Fibroblast of mammary gland (primary cell): ENCODE data around the gene CLEC16A.

ENCODE experiments used
- DNase-seq: peaks from one replicate; pipeline ENCODE4 v3.0.0-alpha.2; 2010; ENCODE audit warnings: low read depth
- H3K4me3 ChIP-seq: 2 replicates; pipeline ENCODE4 v1.5.1; 2011; ENCODE audit warnings: low read depth, mild to moderate bottlenecking, low read length, moderate library complexity; ENCODE audit not compliant: control insufficient read depth
- TF ChIP-seq, protein P1 (sequence below): conservative IDR thresholded peaks from 2 replicates; pipeline ENCODE4 v1.5.1; 2011; ENCODE audit warnings: low read depth, low read length, inconsistent platforms; ENCODE audit not compliant: control insufficient read depth, insufficient read depth

The CLEC16A gene

DNA sequence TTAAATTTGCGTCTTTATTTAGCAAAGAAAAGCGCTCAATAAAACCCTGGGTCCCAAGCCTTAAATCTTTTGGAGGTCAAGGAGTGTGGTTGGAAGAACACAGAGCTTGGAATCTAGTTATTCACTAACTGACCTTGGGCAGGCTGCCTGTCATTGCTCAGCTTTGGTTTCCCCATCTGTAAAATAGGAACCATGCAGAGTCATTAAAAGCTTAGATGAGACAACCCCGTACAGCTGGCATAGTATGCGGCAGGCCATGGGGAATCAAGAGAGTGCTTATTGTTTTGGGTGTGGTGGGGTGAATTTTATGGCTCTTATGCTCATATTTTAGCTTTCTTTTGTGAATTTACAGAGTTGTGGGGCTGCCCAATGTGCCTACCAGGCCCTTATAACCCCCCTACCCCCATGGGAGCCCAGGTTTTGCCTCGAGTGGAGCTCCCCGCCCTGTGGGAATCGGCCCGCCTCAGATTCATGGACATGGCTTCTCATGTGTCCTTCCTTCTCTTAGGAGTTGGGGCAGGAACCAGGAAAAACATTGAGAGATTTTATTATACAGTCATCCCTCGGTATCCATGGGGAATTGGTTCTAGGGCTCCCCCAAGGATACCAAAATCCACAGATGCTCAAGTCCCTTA lies 113.5 kb downstream of the CLEC16A start:
- no peak overlapping the region for H3K4me3 ChIP-seq
- DNase-seq, result no peak
- TF ChIP-seq, protein P1, sequence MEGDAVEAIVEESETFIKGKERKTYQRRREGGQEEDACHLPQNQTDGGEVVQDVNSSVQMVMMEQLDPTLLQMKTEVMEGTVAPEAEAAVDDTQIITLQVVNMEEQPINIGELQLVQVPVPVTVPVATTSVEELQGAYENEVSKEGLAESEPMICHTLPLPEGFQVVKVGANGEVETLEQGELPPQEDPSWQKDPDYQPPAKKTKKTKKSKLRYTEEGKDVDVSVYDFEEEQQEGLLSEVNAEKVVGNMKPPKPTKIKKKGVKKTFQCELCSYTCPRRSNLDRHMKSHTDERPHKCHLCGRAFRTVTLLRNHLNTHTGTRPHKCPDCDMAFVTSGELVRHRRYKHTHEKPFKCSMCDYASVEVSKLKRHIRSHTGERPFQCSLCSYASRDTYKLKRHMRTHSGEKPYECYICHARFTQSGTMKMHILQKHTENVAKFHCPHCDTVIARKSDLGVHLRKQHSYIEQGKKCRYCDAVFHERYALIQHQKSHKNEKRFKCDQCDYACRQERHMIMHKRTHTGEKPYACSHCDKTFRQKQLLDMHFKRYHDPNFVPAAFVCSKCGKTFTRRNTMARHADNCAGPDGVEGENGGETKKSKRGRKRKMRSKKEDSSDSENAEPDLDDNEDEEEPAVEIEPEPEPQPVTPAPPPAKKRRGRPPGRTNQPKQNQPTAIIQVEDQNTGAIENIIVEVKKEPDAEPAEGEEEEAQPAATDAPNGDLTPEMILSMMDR, result no peak

DNA sequence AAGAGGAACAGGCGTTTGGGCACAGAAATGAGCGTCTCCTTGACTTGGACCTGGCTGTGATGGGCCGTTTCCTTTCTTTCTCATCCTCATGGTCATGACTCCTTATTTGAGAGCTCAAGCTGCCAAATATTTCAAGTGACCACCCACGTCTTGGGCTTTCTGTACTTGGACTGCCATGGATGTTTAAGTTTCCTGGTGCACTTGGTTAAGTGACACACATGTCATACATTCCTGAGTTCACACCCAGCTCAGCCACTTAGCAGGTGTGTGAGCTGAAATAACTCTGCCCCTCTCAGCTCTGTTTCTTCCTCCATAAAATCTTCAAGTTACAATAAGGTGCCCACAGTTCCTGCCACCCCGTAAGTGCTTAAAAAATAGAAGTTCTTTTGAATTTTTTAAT lies 114.5 kb downstream of the CLEC16A start:
- TF ChIP-seq, protein P1, result no peak
- no peak overlapping the region for H3K4me3 ChIP-seq
- no peak for DNase-seq

DNA sequence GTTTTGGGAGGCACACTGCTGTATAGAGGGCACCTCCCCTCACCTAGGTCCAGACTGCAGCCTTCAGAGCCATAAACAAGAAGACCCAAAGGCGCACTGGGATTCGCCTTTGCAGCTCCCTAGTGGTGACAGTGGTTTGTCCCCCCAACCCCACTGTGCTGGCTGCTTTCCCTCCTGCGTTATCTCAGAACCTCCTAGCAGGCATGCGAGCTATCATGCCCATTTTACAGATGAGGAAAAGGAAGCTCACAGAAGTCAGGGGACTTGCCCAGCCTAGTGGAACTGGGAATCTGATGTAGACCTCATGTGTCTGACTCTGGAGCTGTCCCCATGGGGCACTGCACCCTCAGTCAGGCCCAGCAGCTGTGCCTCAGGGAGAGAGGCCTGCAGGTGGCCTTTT lies 115.2 kb downstream of the CLEC16A start:
- no peak overlapping the region for H3K4me3 ChIP-seq
- DNase-seq, result no peak
- TF ChIP-seq, protein P1, result no peak

DNA sequence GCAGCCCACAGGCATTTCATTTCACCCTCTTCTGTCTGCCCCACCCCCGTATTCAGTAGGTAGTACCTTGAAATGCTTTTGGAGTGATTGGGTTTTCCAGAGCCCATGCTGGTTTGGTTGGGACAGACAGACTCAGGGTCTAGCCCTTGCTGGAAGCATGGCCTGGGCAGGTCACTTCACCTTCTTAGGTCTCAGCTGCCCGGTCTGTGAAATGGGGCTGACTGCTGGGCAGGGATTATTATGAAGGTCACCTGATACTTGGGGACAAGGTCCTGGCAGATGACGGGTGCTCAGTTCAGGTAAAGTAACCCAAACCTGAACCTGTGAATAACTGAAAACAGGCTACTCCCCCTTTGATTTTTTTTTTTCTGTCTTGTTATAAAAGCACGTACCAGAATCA lies 116.0 kb downstream of the CLEC16A start:
- DNase-seq, result no peak
- TF ChIP-seq, protein P1, result no peak
- H3K4me3 ChIP-seq, result no peak overlapping the region

DNA sequence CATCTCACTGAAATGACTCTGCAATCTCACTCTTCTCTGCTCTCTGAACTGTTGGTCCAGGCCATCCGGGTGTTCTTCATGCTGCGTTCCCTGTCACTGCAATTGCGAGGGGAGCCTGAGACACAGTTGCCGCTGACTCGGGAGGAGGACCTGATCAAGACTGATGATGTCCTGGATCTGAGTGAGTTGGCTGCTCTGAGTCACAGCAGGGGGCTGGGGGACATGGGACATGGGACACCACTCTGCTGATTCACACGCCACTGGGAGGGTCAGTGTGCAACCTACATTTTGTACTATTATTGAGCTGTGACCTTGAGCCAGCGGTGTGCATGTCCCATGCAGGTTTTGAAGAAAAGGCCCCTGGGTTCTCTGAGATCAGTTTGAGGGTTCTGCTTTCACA lies 116.5 kb downstream of the CLEC16A start:
- H3K4me3 ChIP-seq, result no peak overlapping the region
- DNase-seq, result no peak
- TF ChIP-seq, protein P1, result no peak

DNA sequence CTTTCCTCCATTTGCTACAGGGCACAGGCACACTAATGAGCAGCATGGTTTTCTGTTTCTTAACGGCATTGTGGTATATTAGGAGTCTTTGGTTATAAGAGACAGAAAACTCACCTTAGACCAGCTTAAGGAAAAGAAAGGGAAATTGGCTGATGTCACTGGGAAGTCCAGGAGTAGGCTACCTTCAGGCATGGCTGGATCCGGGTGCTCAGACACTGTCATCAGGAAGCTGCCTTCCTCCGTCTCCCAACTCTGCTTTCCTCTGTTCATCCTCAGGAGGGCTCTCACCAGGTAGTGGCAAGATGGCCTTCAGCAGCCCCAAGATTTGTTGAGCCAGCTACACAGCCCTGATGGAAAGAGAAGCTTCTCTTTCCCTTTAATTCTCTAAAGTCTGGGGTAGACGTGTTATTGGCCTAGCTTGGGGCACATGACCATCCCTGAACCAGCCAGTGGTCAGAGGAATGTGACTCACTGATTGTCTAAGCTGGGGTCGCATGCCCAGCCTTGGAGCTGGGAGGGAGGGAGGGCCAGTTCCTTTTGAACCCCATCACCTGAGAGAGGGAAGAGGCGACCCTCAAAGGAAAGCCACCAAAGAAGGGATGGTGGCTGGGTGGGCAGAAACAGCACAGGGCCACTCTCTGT lies 117.4 kb downstream of the CLEC16A start:
- no peak for DNase-seq
- TF ChIP-seq, protein P1, result no peak
- H3K4me3 ChIP-seq, result no peak overlapping the region
